Uterus (tissue), 2 donors: ENCODE data around the gene OR8K5.

Experiments
- POLR2A ChIP-seq, 2 donors: fragments of 450-650 bp; IDR thresholded peaks; one replicate each; pipeline ENCODE4 v1.6.1; 2016; ENCODE audit warnings: antibody characterized with exemption in 2 of 2, mild to moderate bottlenecking in 1 of 2, moderate library complexity in 1 of 2
- TF ChIP-seq, protein P1 (sequence below), 4 experiments: fragments of 200-600 bp in 2 of 4; fragments of 450-650 bp in 2 of 4; sonication (generic) in 2 of 4; IDR thresholded peaks; one replicate each; pipeline ENCODE4 v1.5.1; 2016 to 2019; ENCODE audit warnings: antibody characterized with exemption in 4 of 4, mild to moderate bottlenecking in 2 of 4, moderate library complexity in 1 of 4

DNA sequence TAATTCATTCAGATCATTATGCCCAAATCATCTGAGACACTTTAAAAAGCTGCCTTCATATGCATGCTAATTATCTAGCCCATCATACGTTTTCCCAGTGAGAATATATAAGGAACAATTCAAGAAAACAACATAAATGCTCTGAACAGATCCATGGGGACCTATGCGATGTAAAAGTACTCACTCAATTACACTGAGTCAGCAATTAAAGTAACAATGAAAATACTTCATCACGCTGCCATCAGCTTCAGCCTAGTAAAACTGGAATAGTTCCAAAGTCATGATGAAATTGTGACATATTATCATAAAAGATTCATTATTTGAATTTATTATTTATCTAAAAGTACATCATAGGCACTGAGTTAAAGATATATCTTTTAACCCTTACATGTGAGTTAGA, 3.7 kb upstream of the OR8K5 start:
- TF ChIP-seq, protein P1, sequence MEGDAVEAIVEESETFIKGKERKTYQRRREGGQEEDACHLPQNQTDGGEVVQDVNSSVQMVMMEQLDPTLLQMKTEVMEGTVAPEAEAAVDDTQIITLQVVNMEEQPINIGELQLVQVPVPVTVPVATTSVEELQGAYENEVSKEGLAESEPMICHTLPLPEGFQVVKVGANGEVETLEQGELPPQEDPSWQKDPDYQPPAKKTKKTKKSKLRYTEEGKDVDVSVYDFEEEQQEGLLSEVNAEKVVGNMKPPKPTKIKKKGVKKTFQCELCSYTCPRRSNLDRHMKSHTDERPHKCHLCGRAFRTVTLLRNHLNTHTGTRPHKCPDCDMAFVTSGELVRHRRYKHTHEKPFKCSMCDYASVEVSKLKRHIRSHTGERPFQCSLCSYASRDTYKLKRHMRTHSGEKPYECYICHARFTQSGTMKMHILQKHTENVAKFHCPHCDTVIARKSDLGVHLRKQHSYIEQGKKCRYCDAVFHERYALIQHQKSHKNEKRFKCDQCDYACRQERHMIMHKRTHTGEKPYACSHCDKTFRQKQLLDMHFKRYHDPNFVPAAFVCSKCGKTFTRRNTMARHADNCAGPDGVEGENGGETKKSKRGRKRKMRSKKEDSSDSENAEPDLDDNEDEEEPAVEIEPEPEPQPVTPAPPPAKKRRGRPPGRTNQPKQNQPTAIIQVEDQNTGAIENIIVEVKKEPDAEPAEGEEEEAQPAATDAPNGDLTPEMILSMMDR (IDR thresholded peaks at IDR 0.05) = no peak
- no peak for TF ChIP-seq POLR2A (IDR thresholded peaks at IDR 0.05)
